Cardiac muscle cell (in vitro differentiated cells and primary cell): ENCODE results near the gene CTDNEP1. TPM values are rescaled to one million over a fixed set of nuclear protein-coding genes. Genes with fewer than 3 reads are reported as not detected.

ENCODE experiments used
- DNase-seq, 2 donors: peaks; one replicate each; pipeline versions ENCODE4 v3.0.0 to v3.0.0-alpha.2; 2010 to 2017; ENCODE audit warnings: low read depth in 1 of 2, low spot score in 1 of 2
- H3K27ac ChIP-seq: fragments of 200-600 bp; sonication (generic); 2 replicates; pipeline ENCODE4 v1.5.1; 2016
- H3K27me3 ChIP-seq: fragments of 200-600 bp; sonication (generic); 2 replicates; pipeline ENCODE4 v1.6.0; 2016; ENCODE audit warnings: control low read depth
- H3K36me3 ChIP-seq: fragments of 200-600 bp; sonication (generic); 2 replicates; pipeline ENCODE4 v1.5.1; 2016; ENCODE audit warnings: control low read depth
- H3K4me1 ChIP-seq: fragments of 200-600 bp; sonication (generic); 2 replicates; pipeline ENCODE4 v1.8.1; 2017; ENCODE audit warnings: low read depth, mild to moderate bottlenecking, mixed run types
- H3K4me3 ChIP-seq: fragments of 200-600 bp; sonication (generic); 2 replicates; pipeline ENCODE4 v1.5.1; 2016; ENCODE audit warnings: mild to moderate bottlenecking
- H3K9me3 ChIP-seq: fragments of 200-600 bp; sonication (generic); 2 replicates; pipeline ENCODE4 v1.5.1; 2017; ENCODE audit warnings: low read depth, mild to moderate bottlenecking, control low read depth
- CTCF ChIP-seq: IDR thresholded peaks from 2 replicates; pipeline ENCODE4 v1.5.1; 2012; ENCODE audit warnings: low read depth, mild to moderate bottlenecking, low read length
- polyA plus RNA-seq: library from polyadenylated mRNA; unstranded; fragments of >200 nt; fragmentation: Nextera tagmentation; extraction: Ambion mirVana; gene quantifications from 2 replicates; pipeline ENCODE4 v1.2.1, GENCODE V29; 2016
- total RNA-seq: library from RNA; depleted of rRNA; stranded (reverse); fragments of >200 nt; gene quantifications from 2 replicates; pipeline ENCODE4 v1.2.3, GENCODE V29; 2016

The CTDNEP1 gene
- total and polyA plus RNA-seq, 2 experiments from 2014 or later = 78.3 to 98.6 TPM

- Histone ChIP-seq H3K27me3 (no peaks in the 10 kb centered on the region), H3K9me3 (no peaks in the 10 kb centered on the region), H3K36me3 (peaks cover 6% of the 10 kb centered on the region), H3K4me3 (peak overlapping the region; percentile 96), H3K27ac (peak overlapping the region; percentile 83), H3K4me1 (peaks cover 23% of the 10 kb centered on the region)
- DNase-seq = peak; percentile 39 to 46
- TF ChIP-seq CTCF = no peak
Measured at GRCh38 chr17:7238420-7239090, 13.0 kb downstream of the CTDNEP1 start.

GRCh38 chr17:7237761-7238419 lies 13.6 kb downstream of the CTDNEP1 start:
- peak overlapping the region; percentile 83 for H3K27ac ChIP-seq

GRCh38 chr17:7237266-7237760 lies 14.2 kb downstream of the CTDNEP1 start:
- Histone ChIP-seq H3K27me3 (no peaks in the 10 kb centered on the region), H3K9me3 (no peaks in the 10 kb centered on the region), H3K27ac (peak overlapping the region; percentile 83), H3K36me3 (peaks cover 6% of the 10 kb centered on the region), H3K4me1 (peaks cover 24% of the 10 kb centered on the region), H3K4me3 (peak overlapping the region; percentile 96)
- no peak for DNase-seq
- TF ChIP-seq CTCF = no peak

More at GRCh38 chr17:7237761-7238419, 13.6 kb downstream of the CTDNEP1 start:
- no peaks in the 10 kb centered on the region for H3K27me3 ChIP-seq
- peak overlapping the region; percentile 96 for H3K4me3 ChIP-seq
- DNase-seq = peak; percentile 77 to 80
- H3K36me3 ChIP-seq = peaks cover 6% of the 10 kb centered on the region
- H3K9me3 ChIP-seq = no peaks in the 10 kb centered on the region
- H3K4me1 ChIP-seq = peaks cover 24% of the 10 kb centered on the region
- no peak for TF ChIP-seq CTCF

- Histone ChIP-seq H3K27ac (peak overlapping the region; percentile 83), H3K36me3 (peaks cover 6% of the 10 kb centered on the region)
Measured at GRCh38 chr17:7236808-7237207, 14.7 kb downstream of the CTDNEP1 start.

More at GRCh38 chr17:7236808-7237207, 14.7 kb downstream of the CTDNEP1 start:
- no peak for TF ChIP-seq CTCF
- no peaks in the 10 kb centered on the region for H3K27me3 ChIP-seq
- DNase-seq = no peak
- H3K4me3 ChIP-seq = no peak overlapping the region
- no peaks in the 10 kb centered on the region for H3K9me3 ChIP-seq
- peaks cover 24% of the 10 kb centered on the region for H3K4me1 ChIP-seq
